ENCODE data around the gene C12orf42.

GRCh38 chr12:103308396-103308795 lies 187.4 kb downstream of the C12orf42 start:
- TF ChIP-seq POLR2A (IDR thresholded peaks at IDR 0.05; ENCODE audit: low read length), result no peak
- no peak for TF ChIP-seq GATA1 (IDR thresholded peaks at IDR 0.05; ENCODE audit: low read depth, low read length)

Measured in erythroblast (primary cell).